ENCODE measurements around the gene IER5L. TPM values are rescaled to one million over a fixed set of nuclear protein-coding genes. Genes with fewer than 3 reads are reported as not detected.

IER5L gene
- total RNA-seq, 2 experiments from 2014 or later, result 1.3 to 1.5 TPM

DNA sequence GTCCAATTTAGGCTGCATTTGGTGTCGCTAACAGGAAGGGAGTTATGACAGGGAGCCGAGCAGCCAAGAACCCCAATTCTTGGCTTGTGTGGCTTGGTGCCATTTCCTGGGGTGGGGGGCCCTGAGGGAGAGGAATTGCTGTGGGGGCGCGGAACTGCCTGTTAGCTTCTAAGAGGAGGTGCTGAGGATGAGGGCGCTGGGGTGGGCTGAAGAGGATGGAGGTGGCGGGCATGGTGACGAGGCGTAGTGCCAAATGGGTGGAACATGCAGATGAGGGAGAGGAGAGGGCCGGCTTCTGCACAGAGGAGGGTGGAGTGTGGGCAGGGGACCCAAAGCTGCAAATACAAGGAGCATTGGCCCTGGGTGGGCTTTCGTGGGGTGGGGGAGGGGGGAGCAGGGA, 27.9 kb downstream of the IER5L start:
- H3K36me3 Mint-ChIP-seq, result no peaks in the 10 kb centered on the region
- H3K9me3 Mint-ChIP-seq, result no peaks in the 10 kb centered on the region
- no peaks in the 10 kb centered on the region for H3K4me1 Mint-ChIP-seq (ENCODE audit: low read depth)
- no peaks in the 10 kb centered on the region for H3K27me3 Mint-ChIP-seq
- H3K4me3 Mint-ChIP-seq, result no peak overlapping the region
- ChIA-PET CTCF (interaction anchor here (1.1 to 1.5 kb wide), 2 partner anchors 10 to 19 kb away, joined by 6 read pairs; no protein-coding TSS in a partner anchor), POLR2A (no interaction called here)
- DNase-seq, result no peak
- no peak overlapping the region for H3K27ac Mint-ChIP-seq
- intact Hi-C loops (cut with micrococcal nuclease), result no loop called here

GRCh38 chr9:129149442-129149841, 28.6 kb downstream of the IER5L start:
- H3K36me3 Mint-ChIP-seq, result no peaks in the 10 kb centered on the region
- no peaks in the 10 kb centered on the region for H3K4me1 Mint-ChIP-seq (ENCODE audit: low read depth)
- no peak for DNase-seq
- no peak overlapping the region for H3K4me3 Mint-ChIP-seq
- POLR2A ChIA-PET, result interaction anchor here (1.0 kb wide), 1 partner anchor 38 kb away, joined by 3 read pairs; no protein-coding TSS in a partner anchor
- H3K27ac Mint-ChIP-seq, result no peak overlapping the region
- H3K9me3 Mint-ChIP-seq, result no peaks in the 10 kb centered on the region
- intact Hi-C loops (cut with micrococcal nuclease), result no loop called here
- H3K27me3 Mint-ChIP-seq, result no peaks in the 10 kb centered on the region
- CTCF ChIA-PET, result interaction anchor here (1.1 to 1.5 kb wide), 2 partner anchors 9 to 18 kb away, joined by 6 read pairs; no protein-coding TSS in a partner anchor

- ChIA-PET POLR2A (interaction anchor here (1.0 kb wide), 1 partner anchor 37 kb away, joined by 3 read pairs; no protein-coding TSS in a partner anchor), CTCF (interaction anchor here (1.1 kb wide), 1 partner anchor 8 kb away, joined by 6 read pairs; no protein-coding TSS in a partner anchor)
- intact Hi-C loops (cut with micrococcal nuclease), result no loop called here
- no peak overlapping the region for H3K4me3 Mint-ChIP-seq
- no peak for DNase-seq
- H3K27me3 Mint-ChIP-seq, result no peaks in the 10 kb centered on the region
- no peaks in the 10 kb centered on the region for H3K9me3 Mint-ChIP-seq
- H3K4me1 Mint-ChIP-seq (ENCODE audit: low read depth), result peaks cover 5% of the 10 kb centered on the region
- no peaks in the 10 kb centered on the region for H3K36me3 Mint-ChIP-seq
- H3K27ac Mint-ChIP-seq, result no peak overlapping the region
Observed at GRCh38 chr9:129148463-129149204, 29.4 kb downstream of the IER5L start.

DNA sequence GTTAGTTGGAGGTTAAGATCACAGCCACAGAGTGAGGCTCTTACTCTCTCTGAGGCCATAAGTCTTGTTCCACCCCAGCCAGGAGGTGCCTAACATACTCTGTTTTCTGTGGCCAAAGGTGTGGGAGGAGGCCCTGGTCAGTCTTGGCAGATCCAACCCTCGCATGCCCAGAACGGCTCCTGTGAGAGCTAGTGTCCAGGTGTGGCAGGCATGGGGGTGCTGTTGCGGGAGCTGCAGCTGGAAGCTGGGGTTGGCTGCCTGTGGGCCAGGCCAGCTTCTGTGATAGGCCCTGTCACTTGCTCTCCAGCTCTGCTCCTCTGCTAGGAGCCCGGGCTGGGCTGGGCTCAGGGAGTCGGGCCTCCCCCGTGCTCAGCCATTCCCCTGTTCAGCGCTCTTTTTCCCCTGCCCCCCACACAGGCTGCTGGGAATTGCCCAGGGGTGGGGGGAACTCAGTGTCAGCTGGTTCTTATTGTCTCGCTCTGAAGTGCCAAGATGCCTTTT, 31.6 kb downstream of the IER5L start:
- POLR2A ChIA-PET, result no interaction called here

DNA sequence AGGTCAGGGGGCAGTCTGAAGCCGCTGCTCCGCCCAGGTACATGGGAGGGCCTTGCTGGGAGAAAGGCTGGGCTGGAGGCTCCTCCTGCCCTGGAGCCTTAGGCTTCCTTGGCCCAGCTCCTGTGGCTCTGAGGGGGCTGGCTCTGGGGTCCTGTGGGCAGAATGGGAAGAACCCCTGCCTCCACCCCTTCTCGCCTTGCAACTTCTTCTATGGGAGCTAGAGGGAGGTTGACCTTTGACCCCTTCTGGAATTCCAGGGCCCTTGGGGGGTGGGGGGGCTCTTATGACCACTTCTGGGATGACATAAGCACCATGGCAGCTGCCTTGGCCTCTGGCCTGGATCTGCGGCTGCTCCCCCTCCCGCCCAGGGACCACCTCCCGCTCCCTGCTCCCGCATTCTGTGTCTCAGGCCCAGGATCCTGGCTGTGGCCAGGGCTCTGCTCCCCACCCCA, 32.2 kb downstream of the IER5L start:
- no peak for DNase-seq
- Mint-ChIP-seq H3K36me3 (peaks cover 4% of the 10 kb centered on the region), H3K4me1 (ENCODE audit: low read depth) (peaks cover 21% of the 10 kb centered on the region), H3K4me3 (no peak overlapping the region), H3K9me3 (no peaks in the 10 kb centered on the region), H3K27me3 (no peaks in the 10 kb centered on the region), H3K27ac (no peak overlapping the region)
- ChIA-PET CTCF (interaction anchor here (0.6 to 6.4 kb wide), 4 partner anchors 10 to 29 kb away, joined by 3 to 112 read pairs (median 4); no protein-coding TSS in a partner anchor), POLR2A (interaction anchor here (0.6 kb wide), 1 partner anchor 1768 kb away, joined by 3 read pairs; no protein-coding TSS in a partner anchor)
- intact Hi-C loops (cut with micrococcal nuclease), result no loop called here

More for the DNA sequence above, 31.6 kb downstream of the IER5L start:
- intact Hi-C loops (cut with micrococcal nuclease), result no loop called here
- H3K27me3 Mint-ChIP-seq, result no peaks in the 10 kb centered on the region
- H3K4me1 Mint-ChIP-seq (ENCODE audit: low read depth), result peaks cover 14% of the 10 kb centered on the region
- H3K36me3 Mint-ChIP-seq, result peaks cover 4% of the 10 kb centered on the region
- H3K9me3 Mint-ChIP-seq, result no peaks in the 10 kb centered on the region
- H3K27ac Mint-ChIP-seq, result no peak overlapping the region
- no peak overlapping the region for H3K4me3 Mint-ChIP-seq
- no peak for DNase-seq
- CTCF ChIA-PET, result interaction anchor here (1.1 to 6.4 kb wide), 3 partner anchors 10 to 28 kb away, joined by 3 to 112 read pairs (median 4); no protein-coding TSS in a partner anchor

DNA sequence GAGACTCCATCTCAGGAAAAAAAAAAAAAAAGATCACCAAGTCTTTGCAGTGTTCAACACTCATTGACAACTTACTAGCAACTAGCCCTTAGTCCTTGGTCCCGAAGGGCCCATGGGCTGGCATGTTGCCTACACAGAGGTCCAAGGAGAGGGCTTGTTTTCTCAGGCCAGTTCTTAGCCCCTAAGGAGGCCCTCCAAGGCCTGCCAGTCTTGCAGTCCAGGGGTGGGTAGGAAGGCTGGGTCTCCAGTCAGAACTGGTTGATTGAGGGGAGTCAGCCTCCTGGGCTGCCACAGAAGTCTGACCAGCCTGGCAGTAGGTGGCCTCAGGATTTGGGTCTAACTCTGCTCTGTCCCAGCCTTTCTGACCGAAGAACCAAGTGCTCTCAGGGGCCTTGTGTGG, 32.7 kb downstream of the IER5L start:
- peaks cover 4% of the 10 kb centered on the region for H3K36me3 Mint-ChIP-seq
- H3K27me3 Mint-ChIP-seq, result no peaks in the 10 kb centered on the region
- H3K4me1 Mint-ChIP-seq (ENCODE audit: low read depth), result peaks cover 25% of the 10 kb centered on the region
- no peaks in the 10 kb centered on the region for H3K9me3 Mint-ChIP-seq
- POLR2A ChIA-PET, result interaction anchor here (0.6 kb wide), 1 partner anchor 1768 kb away, joined by 3 read pairs; no protein-coding TSS in a partner anchor
- CTCF ChIA-PET, result interaction anchor here (0.6 to 6.4 kb wide), 2 partner anchors 14 to 27 kb away, joined by 5 to 112 read pairs; no protein-coding TSS in a partner anchor
- DNase-seq, result no peak
- H3K4me3 Mint-ChIP-seq, result no peak overlapping the region
- no peak overlapping the region for H3K27ac Mint-ChIP-seq
- intact Hi-C loops (cut with micrococcal nuclease), result no loop called here

DNA sequence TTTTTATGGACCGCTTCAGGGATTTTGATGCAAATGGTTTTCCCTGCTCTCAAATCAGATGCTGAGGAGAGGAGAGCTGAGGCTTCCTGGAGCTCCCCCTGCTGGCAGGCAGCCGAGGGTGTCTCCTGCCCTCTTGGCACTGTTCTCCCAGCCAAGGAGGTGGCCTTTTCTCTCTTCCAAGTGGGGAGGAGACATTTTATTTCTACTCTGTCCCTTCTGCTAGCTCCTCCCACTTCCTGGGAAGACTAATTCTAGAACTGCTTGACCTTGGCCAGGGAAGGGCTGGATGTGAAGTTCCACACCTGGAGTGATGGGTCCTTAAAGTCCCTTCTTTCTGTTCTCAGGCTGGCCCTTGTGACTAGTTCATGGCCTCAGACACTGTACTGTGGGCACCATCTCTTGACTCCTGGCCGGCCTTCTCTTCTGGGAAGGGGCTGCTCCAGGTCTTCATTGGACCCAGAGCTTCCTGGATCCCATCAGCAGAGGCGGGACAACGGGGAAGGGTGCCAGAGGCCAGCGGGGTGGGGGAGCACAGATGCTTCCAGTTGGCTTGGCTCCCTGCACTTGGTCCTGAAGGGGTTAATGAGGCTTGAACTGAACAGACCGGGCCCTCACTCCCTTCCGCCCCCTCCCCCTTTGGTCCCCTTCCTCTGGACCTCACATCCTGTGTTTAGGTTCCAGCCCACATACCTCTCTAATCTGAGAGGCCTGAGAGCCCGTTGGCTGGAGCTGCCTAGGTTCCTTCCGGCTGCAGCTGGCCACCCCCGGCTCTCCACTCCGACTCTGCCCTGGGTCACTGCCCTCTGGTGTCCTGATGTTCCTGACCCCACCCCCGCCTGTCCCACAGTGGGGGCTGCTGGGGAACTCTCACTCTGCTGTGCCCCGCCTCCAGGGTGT, 34.8 kb downstream of the IER5L start:
- ChIA-PET POLR2A (interaction anchor here (0.8 kb wide), 1 partner anchor 483 kb away, joined by 6 read pairs; the partner anchor contains the start of gene NTMT1), CTCF (interaction anchor here (0.6 to 7.3 kb wide), 60 partner anchors 8 to 701 kb away, joined by 3 to 147 read pairs (median 4); partner anchors contain the start of genes C9orf50, IER5L, MIGA2 and NTMT1)
- peaks cover 4% of the 10 kb centered on the region for H3K36me3 Mint-ChIP-seq
- peaks cover 37% of the 10 kb centered on the region for H3K4me1 Mint-ChIP-seq (ENCODE audit: low read depth)
- H3K9me3 Mint-ChIP-seq, result no peaks in the 10 kb centered on the region
- no peaks in the 10 kb centered on the region for H3K27me3 Mint-ChIP-seq
- peak; percentile 80 for DNase-seq
- H3K4me3 Mint-ChIP-seq, result no peak overlapping the region
- no peak overlapping the region for H3K27ac Mint-ChIP-seq
- intact Hi-C loops (cut with micrococcal nuclease), result no loop called here

- Mint-ChIP-seq H3K27ac (no peak overlapping the region), H3K4me3 (no peak overlapping the region), H3K4me1 (ENCODE audit: low read depth) (peaks cover 37% of the 10 kb centered on the region), H3K9me3 (no peaks in the 10 kb centered on the region), H3K36me3 (peaks cover 6% of the 10 kb centered on the region), H3K27me3 (no peaks in the 10 kb centered on the region)
- DNase-seq, result no peak
- ChIA-PET CTCF (interaction anchor here (0.6 to 7.3 kb wide), 61 partner anchors 8 to 702 kb away, joined by 3 to 147 read pairs (median 4); partner anchors contain the start of genes C9orf50, IER5L, MIGA2 and NTMT1), POLR2A (interaction anchor here (0.8 kb wide), 1 partner anchor 484 kb away, joined by 6 read pairs; the partner anchor contains the start of gene NTMT1)
- intact Hi-C loops (cut with micrococcal nuclease), result no loop called here
Observed at GRCh38 chr9:129142138-129142935, 35.7 kb downstream of the IER5L start.

GRCh38 chr9:129141066-129142041, 36.7 kb downstream of the IER5L start:
- H3K4me3 Mint-ChIP-seq, result peak overlapping the region; percentile 35
- CTCF ChIA-PET, result interaction anchor here (0.6 to 7.3 kb wide), 21 partner anchors 8 to 596 kb away, joined by 3 to 147 read pairs (median 6); partner anchors contain the start of genes C9orf50, NTMT1 and PTPA
- H3K27ac Mint-ChIP-seq, result peak overlapping the region; percentile 91
- DNase-seq, result peak; percentile 44
- H3K4me1 Mint-ChIP-seq (ENCODE audit: low read depth), result peaks cover 37% of the 10 kb centered on the region
- H3K36me3 Mint-ChIP-seq, result peaks cover 9% of the 10 kb centered on the region
- H3K27me3 Mint-ChIP-seq, result no peaks in the 10 kb centered on the region
- intact Hi-C loops (cut with micrococcal nuclease), result loop anchor here (2.0 kb wide), 1 partner anchor 469 kb away; no protein-coding TSS in a partner anchor
- POLR2A ChIA-PET, result interaction anchor here (1.1 kb wide), 1 partner anchor 486 kb away, joined by 4 read pairs; no protein-coding TSS in a partner anchor
- no peaks in the 10 kb centered on the region for H3K9me3 Mint-ChIP-seq

All from activated CD4-positive, alpha-beta memory T cell treated with anti-CD3 and anti-CD28 coated beads for 36 hours (primary cell).